Prostate gland (tissue), 2 donors: ENCODE measurements around the gene KCNJ15.

Experiments used
- CTCF ChIP-seq, 4 experiments: fragments of 200-600 bp in 2 of 4; fragments of 450-650 bp in 2 of 4; sonication (generic) in 2 of 4; IDR thresholded peaks; 1 replicate in 3 of 4; 2 replicates in 1 of 4; pipeline ENCODE4 v1.5.1; 2016 to 2019; ENCODE audit warnings: antibody characterized with exemption in 4 of 4, mild to moderate bottlenecking in 2 of 4, moderate library complexity in 2 of 4
- POLR2AphosphoS5 ChIP-seq: sonication (generic); formaldehyde crosslinking; IDR thresholded peaks from one replicate; pipeline ENCODE4 v1.6.1; 2017; ENCODE audit warnings: antibody characterized with exemption

DNA sequence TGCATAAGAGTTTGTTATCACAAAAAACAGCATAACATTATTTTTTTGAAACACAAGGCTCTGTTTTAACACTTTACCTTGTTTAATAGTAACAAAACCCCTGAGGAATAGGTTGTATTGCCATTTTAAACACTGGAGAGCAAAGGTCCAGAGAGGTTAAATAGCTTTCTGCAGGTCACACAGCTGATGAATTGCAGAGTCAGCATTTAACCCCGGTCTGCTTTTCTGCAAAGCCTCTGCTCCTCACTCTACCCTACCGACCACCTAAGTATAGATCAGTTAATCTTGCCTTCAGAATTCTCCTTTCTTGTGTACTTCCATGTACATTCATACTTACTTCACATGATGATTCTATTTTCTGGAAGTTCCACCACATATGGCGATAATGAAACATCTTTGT lies 42.0 kb downstream of the KCNJ15 start:
- TF ChIP-seq POLR2AphosphoS5 (no peak), CTCF (IDR thresholded peaks at IDR 0.05) (no peak)
